ENCODE results near the gene ZNF121.

The ZNF121 gene

DNA sequence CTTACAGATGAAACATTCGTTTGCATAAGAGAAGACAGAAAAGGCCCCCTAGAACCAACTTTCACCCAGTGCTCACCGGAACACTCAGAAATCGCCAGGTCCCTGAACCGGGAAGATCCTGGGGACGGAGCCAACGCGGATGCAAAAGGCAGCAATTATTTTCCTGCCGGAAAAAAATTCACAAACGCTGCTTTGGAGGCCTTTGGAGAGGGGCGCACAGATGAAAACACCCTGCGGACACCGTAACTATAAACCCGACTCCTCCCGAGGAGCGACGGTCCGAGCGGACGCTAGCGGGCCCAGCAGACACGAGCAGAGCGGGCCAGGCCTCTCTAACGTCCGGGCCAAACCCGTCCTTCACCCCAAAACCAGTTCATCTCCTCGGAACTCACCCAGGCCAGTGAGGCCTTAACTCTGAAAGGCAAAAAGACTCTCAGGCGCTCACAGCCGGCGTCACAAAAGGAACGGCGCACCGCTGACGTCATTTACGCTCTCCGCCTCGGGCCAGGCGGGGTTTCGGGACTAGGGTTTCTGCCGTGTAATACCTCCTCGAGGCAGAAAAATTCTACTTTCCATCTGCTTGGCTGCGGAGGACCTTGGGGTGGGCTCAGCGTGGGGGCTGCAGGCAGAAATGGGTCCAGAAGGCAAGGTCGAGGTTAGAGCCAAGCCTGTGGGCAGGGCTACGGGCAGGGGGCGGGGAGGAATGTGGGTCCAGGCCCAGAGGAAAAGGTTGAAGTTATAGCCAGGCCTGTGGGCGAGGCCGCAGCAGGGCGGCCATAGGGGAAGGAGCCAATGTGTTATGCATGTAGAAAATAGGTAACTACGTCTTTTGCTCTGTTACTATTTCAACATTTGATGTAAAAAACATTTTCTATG lies 45.9 kb downstream of the ZNF121 start, which contains the start of gene ZNF426:
Gene ZNF426, minus strand, starts transcription at position 463 of the 876 bp plus-strand sequence. CDS start 2,413 bp downstream, outside the sequence.
- peak; percentile 48 to 77 for DNase-seq (ENCODE audit: low read depth in 2 of 2)

DNA sequence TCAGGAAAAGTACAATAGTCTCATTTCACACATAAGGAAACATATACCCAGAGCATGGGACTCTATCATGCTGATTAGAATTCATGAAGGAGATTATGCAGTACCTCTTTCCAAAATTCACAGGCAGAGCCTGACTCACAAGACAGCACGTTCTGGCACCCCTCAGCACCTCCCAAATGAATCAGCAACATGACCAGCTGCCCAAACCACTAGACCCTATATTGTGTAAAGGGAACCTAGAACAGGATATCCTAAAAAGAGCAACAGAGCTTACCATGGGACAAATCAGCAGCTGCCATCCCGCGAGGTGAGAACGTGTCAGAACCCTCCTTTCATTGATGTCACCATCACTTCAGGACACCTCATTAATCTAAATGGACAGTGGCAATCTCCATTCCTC lies 48.4 kb downstream of the ZNF121 start:
- no peak for DNase-seq (ENCODE audit: low read depth in 2 of 2)

DNA sequence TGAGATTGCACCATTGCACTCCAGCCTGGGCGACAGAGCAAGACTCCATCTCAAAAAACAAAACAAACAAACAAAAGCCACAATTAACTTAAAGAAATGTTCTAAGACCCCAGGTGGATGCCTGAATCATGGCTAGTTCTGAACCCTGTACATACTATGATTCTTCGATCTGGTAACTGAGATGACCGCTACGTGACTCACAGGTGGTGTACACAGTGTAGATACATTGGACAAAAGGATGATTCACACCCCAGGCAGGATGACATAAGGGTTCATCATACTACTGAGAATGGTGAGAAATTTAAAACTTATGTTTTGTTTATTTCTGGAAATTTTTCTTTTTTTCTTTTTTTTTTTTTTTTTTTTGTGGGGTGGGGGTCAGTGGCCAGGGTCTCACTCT lies 52.4 kb downstream of the ZNF121 start:
- DNase-seq (ENCODE audit: low read depth in 2 of 2) = no peak

DNA sequence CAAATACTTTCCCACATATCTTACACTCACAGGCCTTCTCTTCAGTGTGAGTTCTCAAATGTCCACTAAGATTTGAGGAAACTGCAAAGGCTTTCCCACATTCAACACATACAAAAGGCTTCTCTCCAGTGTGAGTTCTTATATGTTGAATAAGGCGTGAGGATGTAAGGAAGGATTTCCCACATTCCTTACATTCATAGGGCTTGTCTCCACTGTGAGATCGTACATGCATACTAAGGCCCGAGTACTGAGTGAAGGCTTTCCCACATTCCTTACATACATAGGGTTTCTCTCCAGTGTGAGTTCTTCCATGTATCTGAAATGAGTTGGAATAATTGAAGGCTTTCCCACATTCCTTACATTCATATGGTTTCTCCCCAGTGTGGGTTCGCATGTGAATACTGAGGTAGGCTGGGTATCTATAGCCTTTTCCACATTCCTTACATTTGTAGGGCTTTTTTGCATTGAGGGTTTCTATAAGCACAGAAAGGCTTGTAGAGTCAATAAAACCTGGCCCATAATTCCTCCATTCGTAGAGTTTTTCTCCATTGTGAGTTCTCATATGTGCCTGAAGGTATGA lies 55.5 kb downstream of the ZNF121 start:
- no peak for DNase-seq (ENCODE audit: low read depth in 2 of 2)

DNA sequence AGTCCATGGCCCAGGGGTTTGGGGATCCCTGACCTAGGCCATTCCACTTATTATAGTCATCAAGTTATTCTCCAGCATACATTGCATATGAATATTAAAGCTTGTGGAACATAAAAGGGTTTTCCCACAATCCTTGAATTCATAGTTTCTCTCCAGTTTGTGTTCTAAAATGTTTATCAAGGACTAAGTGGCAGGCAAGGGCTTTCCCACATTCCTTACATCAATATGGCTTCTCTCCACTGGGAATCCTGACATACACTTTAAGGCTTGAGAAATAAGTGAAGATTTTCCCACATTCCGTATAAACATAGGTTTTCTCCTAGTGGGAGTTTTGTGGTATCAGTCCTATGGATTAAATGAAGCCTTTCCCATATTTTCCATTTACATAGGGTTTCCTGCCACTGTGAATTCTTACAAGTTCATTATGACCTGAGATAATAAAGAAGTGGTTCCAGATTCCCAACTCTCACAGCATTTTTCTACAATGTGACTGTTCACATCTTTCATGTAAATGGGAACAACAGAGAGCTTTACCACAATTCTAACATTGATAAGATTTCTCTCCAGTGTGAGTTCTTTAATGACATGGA lies 60.3 kb downstream of the ZNF121 start:
- DNase-seq (ENCODE audit: low read depth in 2 of 2) = no peak

All from stimulated activated CD4-positive, alpha-beta T cell treated with anti-CD3 and anti-CD28 coated beads, Interleukin-1b, Interleukin-23, amount 100 ng/mL, for 1 hour (primary cell).